Stomach smooth muscle (tissue), 2 donors: Measurements from ENCODE around the gene ANO3.

Experiments used
- H3K27ac ChIP-seq: one replicate; pipeline ENCODE4 v1.7.0; 2013; ENCODE audit warnings: mild to moderate bottlenecking, low read length, inconsistent platforms
- H3K27me3 ChIP-seq, 2 donors: one replicate each; pipeline ENCODE4 v1.7.0; 2013; ENCODE audit warnings: low read length in 2 of 2; ENCODE audit not compliant: insufficient read depth in 2 of 2, control insufficient read depth in 1 of 2
- H3K36me3 ChIP-seq, 2 donors: one replicate each; pipeline ENCODE4 v1.7.0; 2013; ENCODE audit warnings: low read length in 2 of 2; ENCODE audit not compliant: control insufficient read depth in 2 of 2, insufficient read depth in 2 of 2
- H3K4me1 ChIP-seq: one replicate; pipeline ENCODE4 v1.7.0; 2013; ENCODE audit warnings: low read length; ENCODE audit not compliant: control insufficient read depth, insufficient read depth
- H3K4me3 ChIP-seq, 2 donors: one replicate each; pipeline ENCODE4 v1.7.0; 2013; ENCODE audit warnings: low read length in 2 of 2
- H3K9ac ChIP-seq, 2 donors: one replicate each; pipeline ENCODE4 v1.7.0; 2013; ENCODE audit warnings: low read length in 2 of 2, mild to moderate bottlenecking in 1 of 2
- H3K9me3 ChIP-seq, 2 donors: one replicate each; pipeline ENCODE4 v1.7.0; 2013; ENCODE audit warnings: low read length in 2 of 2; ENCODE audit not compliant: control insufficient read depth in 2 of 2
- donor health status: healthy.
- donor health status: Pancreatic carcinoma.

The ANO3 gene

GRCh38 chr11:26571861-26572654, 240.1 kb downstream of the ANO3 start, which contains the start of gene MUC15:
MUC15 (minus strand) TSS chr11:26572263; CDS start chr11:26567094, 5,169 bp downstream.
- H3K9ac ChIP-seq, result no peak within 1 kb of the TSS
- H3K36me3 ChIP-seq, result no peaks in the 10 kb centered on the region
- no peak within 1 kb of the TSS for H3K27ac ChIP-seq
- peak within 1 kb of the TSS in 1 of 2 donors; percentile 24 for H3K4me3 ChIP-seq
- no peaks in the 10 kb centered on the region for H3K4me1 ChIP-seq
- no peaks in the 10 kb centered on the region for H3K9me3 ChIP-seq
- H3K27me3 ChIP-seq, result no peaks in the 10 kb centered on the region

- Histone ChIP-seq H3K27ac (no peak overlapping the region), H3K9me3 (no peaks in the 10 kb centered on the region), H3K36me3 (no peaks in the 10 kb centered on the region), H3K9ac (no peak overlapping the region), H3K4me3 (no peak overlapping the region), H3K4me1 (no peaks in the 10 kb centered on the region), H3K27me3 (no peaks in the 10 kb centered on the region)
Measured at GRCh38 chr11:26572770-26573402, 241.0 kb downstream of the ANO3 start.

GRCh38 chr11:26573896-26574295, 242.0 kb downstream of the ANO3 start:
- Histone ChIP-seq H3K9me3 (no peaks in the 10 kb centered on the region), H3K4me3 (no peak overlapping the region), H3K36me3 (no peaks in the 10 kb centered on the region), H3K27ac (no peak overlapping the region), H3K9ac (no peak overlapping the region), H3K4me1 (no peaks in the 10 kb centered on the region), H3K27me3 (no peaks in the 10 kb centered on the region)

GRCh38 chr11:26575946-26576345, 244.0 kb downstream of the ANO3 start:
- Histone ChIP-seq H3K27me3 (no peaks in the 10 kb centered on the region), H3K27ac (no peak overlapping the region), H3K9me3 (no peaks in the 10 kb centered on the region), H3K4me1 (no peaks in the 10 kb centered on the region), H3K36me3 (no peaks in the 10 kb centered on the region), H3K9ac (no peak overlapping the region), H3K4me3 (no peak overlapping the region)

GRCh38 chr11:26578998-26579661, 247.2 kb downstream of the ANO3 start:
- no peak overlapping the region for H3K9ac ChIP-seq
- no peak overlapping the region for H3K27ac ChIP-seq
- H3K4me1 ChIP-seq, result no peaks in the 10 kb centered on the region
- H3K36me3 ChIP-seq, result no peaks in the 10 kb centered on the region
- H3K9me3 ChIP-seq, result no peaks in the 10 kb centered on the region
- H3K4me3 ChIP-seq, result no peak overlapping the region
- no peaks in the 10 kb centered on the region for H3K27me3 ChIP-seq

- H3K9me3 ChIP-seq, result no peaks in the 10 kb centered on the region
- no peak overlapping the region for H3K4me3 ChIP-seq
- no peaks in the 10 kb centered on the region for H3K36me3 ChIP-seq
- no peaks in the 10 kb centered on the region for H3K27me3 ChIP-seq
- no peak overlapping the region for H3K27ac ChIP-seq
- H3K9ac ChIP-seq, result no peak overlapping the region
- H3K4me1 ChIP-seq, result no peaks in the 10 kb centered on the region
Measured at GRCh38 chr11:26579683-26580082, 247.8 kb downstream of the ANO3 start.

GRCh38 chr11:26580929-26581328, 249.0 kb downstream of the ANO3 start:
- no peaks in the 10 kb centered on the region for H3K9me3 ChIP-seq
- no peaks in the 10 kb centered on the region for H3K4me1 ChIP-seq
- H3K27ac ChIP-seq, result no peak overlapping the region

GRCh38 chr11:26583550-26583949, 251.6 kb downstream of the ANO3 start:
- H3K27me3 ChIP-seq, result no peaks in the 10 kb centered on the region
- no peak overlapping the region for H3K27ac ChIP-seq
- H3K9me3 ChIP-seq, result no peaks in the 10 kb centered on the region
- H3K36me3 ChIP-seq, result no peaks in the 10 kb centered on the region
- H3K4me3 ChIP-seq, result no peak overlapping the region
- H3K4me1 ChIP-seq, result no peaks in the 10 kb centered on the region
- no peak overlapping the region for H3K9ac ChIP-seq

More at GRCh38 chr11:26580929-26581328, 249.0 kb downstream of the ANO3 start:
- Histone ChIP-seq H3K36me3 (no peaks in the 10 kb centered on the region), H3K27me3 (no peaks in the 10 kb centered on the region), H3K4me3 (no peak overlapping the region), H3K9ac (no peak overlapping the region)

- Histone ChIP-seq H3K4me3 (no peak overlapping the region), H3K27ac (no peak overlapping the region), H3K9ac (no peak overlapping the region), H3K4me1 (no peaks in the 10 kb centered on the region), H3K27me3 (no peaks in the 10 kb centered on the region), H3K36me3 (no peaks in the 10 kb centered on the region), H3K9me3 (no peaks in the 10 kb centered on the region)
Measured at GRCh38 chr11:26584818-26585217, 252.9 kb downstream of the ANO3 start.

GRCh38 chr11:26587073-26587472, 255.1 kb downstream of the ANO3 start:
- no peak overlapping the region for H3K9ac ChIP-seq
- H3K9me3 ChIP-seq, result no peaks in the 10 kb centered on the region
- no peaks in the 10 kb centered on the region for H3K36me3 ChIP-seq
- no peak overlapping the region for H3K4me3 ChIP-seq
- no peaks in the 10 kb centered on the region for H3K27me3 ChIP-seq
- no peak overlapping the region for H3K27ac ChIP-seq
- H3K4me1 ChIP-seq, result no peaks in the 10 kb centered on the region
